ENCODE measurements around the gene RTN4IP1.

DNA sequence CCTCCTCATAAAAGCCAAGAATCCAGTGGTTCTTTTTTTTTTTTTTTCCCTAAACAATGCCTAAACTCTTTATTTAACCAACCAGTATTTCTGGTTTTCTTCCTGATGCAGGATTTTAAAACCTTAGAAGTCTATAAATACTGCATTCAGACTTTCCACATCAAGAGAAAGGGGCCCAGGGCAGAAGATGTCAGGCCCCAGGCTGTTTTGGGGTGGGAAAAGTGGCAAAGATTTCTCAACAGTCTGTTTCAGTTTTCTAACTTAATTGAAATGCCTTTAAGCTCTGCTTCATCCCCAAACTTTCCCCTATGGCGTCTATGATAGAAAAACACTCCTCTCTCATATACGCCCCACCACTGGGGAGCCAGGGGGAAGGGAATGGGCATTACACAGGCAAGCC lies 33.2 kb upstream of the RTN4IP1 start:
- TF ChIP-seq, protein P1, sequence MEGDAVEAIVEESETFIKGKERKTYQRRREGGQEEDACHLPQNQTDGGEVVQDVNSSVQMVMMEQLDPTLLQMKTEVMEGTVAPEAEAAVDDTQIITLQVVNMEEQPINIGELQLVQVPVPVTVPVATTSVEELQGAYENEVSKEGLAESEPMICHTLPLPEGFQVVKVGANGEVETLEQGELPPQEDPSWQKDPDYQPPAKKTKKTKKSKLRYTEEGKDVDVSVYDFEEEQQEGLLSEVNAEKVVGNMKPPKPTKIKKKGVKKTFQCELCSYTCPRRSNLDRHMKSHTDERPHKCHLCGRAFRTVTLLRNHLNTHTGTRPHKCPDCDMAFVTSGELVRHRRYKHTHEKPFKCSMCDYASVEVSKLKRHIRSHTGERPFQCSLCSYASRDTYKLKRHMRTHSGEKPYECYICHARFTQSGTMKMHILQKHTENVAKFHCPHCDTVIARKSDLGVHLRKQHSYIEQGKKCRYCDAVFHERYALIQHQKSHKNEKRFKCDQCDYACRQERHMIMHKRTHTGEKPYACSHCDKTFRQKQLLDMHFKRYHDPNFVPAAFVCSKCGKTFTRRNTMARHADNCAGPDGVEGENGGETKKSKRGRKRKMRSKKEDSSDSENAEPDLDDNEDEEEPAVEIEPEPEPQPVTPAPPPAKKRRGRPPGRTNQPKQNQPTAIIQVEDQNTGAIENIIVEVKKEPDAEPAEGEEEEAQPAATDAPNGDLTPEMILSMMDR (CRISPR knock-in tag; IDR thresholded peaks at IDR 0.05), result no peak
- no peak for TF ChIP-seq YY1 (IDR thresholded peaks at IDR 0.05; ENCODE audit: insufficient read depth, insufficient replicate concordance, low read depth, low read length)
- no peak for TF ChIP-seq JUND (CRISPR knock-in tag; IDR thresholded peaks at IDR 0.05)
- TF ChIP-seq, protein P2, sequence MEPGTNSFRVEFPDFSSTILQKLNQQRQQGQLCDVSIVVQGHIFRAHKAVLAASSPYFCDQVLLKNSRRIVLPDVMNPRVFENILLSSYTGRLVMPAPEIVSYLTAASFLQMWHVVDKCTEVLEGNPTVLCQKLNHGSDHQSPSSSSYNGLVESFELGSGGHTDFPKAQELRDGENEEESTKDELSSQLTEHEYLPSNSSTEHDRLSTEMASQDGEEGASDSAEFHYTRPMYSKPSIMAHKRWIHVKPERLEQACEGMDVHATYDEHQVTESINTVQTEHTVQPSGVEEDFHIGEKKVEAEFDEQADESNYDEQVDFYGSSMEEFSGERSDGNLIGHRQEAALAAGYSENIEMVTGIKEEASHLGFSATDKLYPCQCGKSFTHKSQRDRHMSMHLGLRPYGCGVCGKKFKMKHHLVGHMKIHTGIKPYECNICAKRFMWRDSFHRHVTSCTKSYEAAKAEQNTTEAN (CRISPR knock-in tag; conservative IDR thresholded peaks at IDR 0.05), result no peak
- TF ChIP-seq EHMT2 (IDR thresholded peaks at IDR 0.05; ENCODE audit: borderline replicate concordance, low read depth, low read length), result no peak
- TF ChIP-seq ZMYM3 (CRISPR knock-in tag; IDR thresholded peaks at IDR 0.05), result no peak
- no peak for TF ChIP-seq ZNF652 (CRISPR knock-in tag; IDR thresholded peaks at IDR 0.05; ENCODE audit: borderline replicate concordance, low read depth)
- TF ChIP-seq, protein P3, sequence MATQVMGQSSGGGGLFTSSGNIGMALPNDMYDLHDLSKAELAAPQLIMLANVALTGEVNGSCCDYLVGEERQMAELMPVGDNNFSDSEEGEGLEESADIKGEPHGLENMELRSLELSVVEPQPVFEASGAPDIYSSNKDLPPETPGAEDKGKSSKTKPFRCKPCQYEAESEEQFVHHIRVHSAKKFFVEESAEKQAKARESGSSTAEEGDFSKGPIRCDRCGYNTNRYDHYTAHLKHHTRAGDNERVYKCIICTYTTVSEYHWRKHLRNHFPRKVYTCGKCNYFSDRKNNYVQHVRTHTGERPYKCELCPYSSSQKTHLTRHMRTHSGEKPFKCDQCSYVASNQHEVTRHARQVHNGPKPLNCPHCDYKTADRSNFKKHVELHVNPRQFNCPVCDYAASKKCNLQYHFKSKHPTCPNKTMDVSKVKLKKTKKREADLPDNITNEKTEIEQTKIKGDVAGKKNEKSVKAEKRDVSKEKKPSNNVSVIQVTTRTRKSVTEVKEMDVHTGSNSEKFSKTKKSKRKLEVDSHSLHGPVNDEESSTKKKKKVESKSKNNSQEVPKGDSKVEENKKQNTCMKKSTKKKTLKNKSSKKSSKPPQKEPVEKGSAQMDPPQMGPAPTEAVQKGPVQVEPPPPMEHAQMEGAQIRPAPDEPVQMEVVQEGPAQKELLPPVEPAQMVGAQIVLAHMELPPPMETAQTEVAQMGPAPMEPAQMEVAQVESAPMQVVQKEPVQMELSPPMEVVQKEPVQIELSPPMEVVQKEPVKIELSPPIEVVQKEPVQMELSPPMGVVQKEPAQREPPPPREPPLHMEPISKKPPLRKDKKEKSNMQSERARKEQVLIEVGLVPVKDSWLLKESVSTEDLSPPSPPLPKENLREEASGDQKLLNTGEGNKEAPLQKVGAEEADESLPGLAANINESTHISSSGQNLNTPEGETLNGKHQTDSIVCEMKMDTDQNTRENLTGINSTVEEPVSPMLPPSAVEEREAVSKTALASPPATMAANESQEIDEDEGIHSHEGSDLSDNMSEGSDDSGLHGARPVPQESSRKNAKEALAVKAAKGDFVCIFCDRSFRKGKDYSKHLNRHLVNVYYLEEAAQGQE (IDR thresholded peaks at IDR 0.05; ENCODE audit: borderline replicate concordance in 1 of 2, low read depth in 1 of 2, low read length in 2 of 2), result no peak
- no peak for TF ChIP-seq ZNF670 (CRISPR knock-in tag; IDR thresholded peaks at IDR 0.05; ENCODE audit: borderline replicate concordance)
- TF ChIP-seq XBP1 (CRISPR knock-in tag; IDR thresholded peaks at IDR 0.05), result no peak
- TF ChIP-seq, protein P4, sequence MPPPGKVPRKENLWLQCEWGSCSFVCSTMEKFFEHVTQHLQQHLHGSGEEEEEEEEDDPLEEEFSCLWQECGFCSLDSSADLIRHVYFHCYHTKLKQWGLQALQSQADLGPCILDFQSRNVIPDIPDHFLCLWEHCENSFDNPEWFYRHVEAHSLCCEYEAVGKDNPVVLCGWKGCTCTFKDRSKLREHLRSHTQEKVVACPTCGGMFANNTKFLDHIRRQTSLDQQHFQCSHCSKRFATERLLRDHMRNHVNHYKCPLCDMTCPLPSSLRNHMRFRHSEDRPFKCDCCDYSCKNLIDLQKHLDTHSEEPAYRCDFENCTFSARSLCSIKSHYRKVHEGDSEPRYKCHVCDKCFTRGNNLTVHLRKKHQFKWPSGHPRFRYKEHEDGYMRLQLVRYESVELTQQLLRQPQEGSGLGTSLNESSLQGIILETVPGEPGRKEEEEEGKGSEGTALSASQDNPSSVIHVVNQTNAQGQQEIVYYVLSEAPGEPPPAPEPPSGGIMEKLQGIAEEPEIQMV (CRISPR knock-in tag; IDR thresholded peaks at IDR 0.05; ENCODE audit: low read depth), result no peak

Data from HepG2 (cell line).